ENCODE measurements around the gene ARHGAP6.
"Not testable (repeated sequence)": the region's sequence is repeated elsewhere in the genome, so short reads cannot be mapped to it uniquely, and the experiment has no call there.

The ARHGAP6 gene

GRCh38 chrX:11273544-11273943 is 392.2 kb downstream of the ARHGAP6 start:
- no peak for DNase-seq

- DNase-seq, result no peak
These were observed 392.9 kb downstream of the ARHGAP6 start for GRCh38 chrX:11272863-11273262.

GRCh38 chrX:11272290-11272689 is 393.4 kb downstream of the ARHGAP6 start:
- DNase-seq, result no peak

- no peak for DNase-seq
These were observed 395.7 kb downstream of the ARHGAP6 start for GRCh38 chrX:11269996-11270395.

- no peak for DNase-seq
These were observed 396.7 kb downstream of the ARHGAP6 start for GRCh38 chrX:11269006-11269405.

- DNase-seq, result no peak
These were observed 398.3 kb downstream of the ARHGAP6 start for GRCh38 chrX:11267425-11267824.

GRCh38 chrX:11266573-11267003 is 399.1 kb downstream of the ARHGAP6 start:
- no peak for DNase-seq

GRCh38 chrX:11265352-11265751 is 400.4 kb downstream of the ARHGAP6 start:
- DNase-seq, result no peak

- DNase-seq, result no peak
These were observed 400.8 kb downstream of the ARHGAP6 start for GRCh38 chrX:11264925-11265324.

GRCh38 chrX:11261260-11261659 is 404.5 kb downstream of the ARHGAP6 start:
- DNase-seq, result no peak

- DNase-seq, result no peak
These were observed 406.3 kb downstream of the ARHGAP6 start for GRCh38 chrX:11259437-11259836.

GRCh38 chrX:11257711-11258110 is 408.0 kb downstream of the ARHGAP6 start:
- DNase-seq, result no peak

GRCh38 chrX:11257290-11257689 is 408.4 kb downstream of the ARHGAP6 start:
- no peak for DNase-seq

GRCh38 chrX:11254417-11255109 is 411.2 kb downstream of the ARHGAP6 start:
- no peak for DNase-seq

- DNase-seq, result no peak
These were observed 421.1 kb downstream of the ARHGAP6 start for GRCh38 chrX:11244636-11245035.

- no peak for DNase-seq
These were observed 423.0 kb downstream of the ARHGAP6 start for GRCh38 chrX:11242704-11243103.

GRCh38 chrX:11241720-11242119 is 424.0 kb downstream of the ARHGAP6 start:
- DNase-seq, result no peak

- DNase-seq, result no peak
These were observed 426.5 kb downstream of the ARHGAP6 start for GRCh38 chrX:11239230-11239629.

- not testable (repeated sequence) for DNase-seq
These were observed 430.3 kb downstream of the ARHGAP6 start for GRCh38 chrX:11235377-11235776.

- no peak for DNase-seq
These were observed 450.4 kb downstream of the ARHGAP6 start for GRCh38 chrX:11215191-11215921.

GRCh38 chrX:11214346-11215190 is 451.2 kb downstream of the ARHGAP6 start:
- DNase-seq, result no peak

GRCh38 chrX:11212741-11213140 is 453.0 kb downstream of the ARHGAP6 start:
- DNase-seq, result no peak

GRCh38 chrX:11210415-11210801 is 455.3 kb downstream of the ARHGAP6 start:
- DNase-seq, result no peak

Data from stimulated activated CD4-positive, alpha-beta T cell treated with anti-CD3 and anti-CD28 coated beads, Interleukin-4, amount 100 ng/mL, for 24 hours (primary cell).